ENCODE measurements around the gene CDRT4.
"Not testable (repeated sequence)": the region's sequence is repeated elsewhere in the genome, so short reads cannot be mapped to it uniquely, and the experiment has no call there.

The CDRT4 gene

DNA sequence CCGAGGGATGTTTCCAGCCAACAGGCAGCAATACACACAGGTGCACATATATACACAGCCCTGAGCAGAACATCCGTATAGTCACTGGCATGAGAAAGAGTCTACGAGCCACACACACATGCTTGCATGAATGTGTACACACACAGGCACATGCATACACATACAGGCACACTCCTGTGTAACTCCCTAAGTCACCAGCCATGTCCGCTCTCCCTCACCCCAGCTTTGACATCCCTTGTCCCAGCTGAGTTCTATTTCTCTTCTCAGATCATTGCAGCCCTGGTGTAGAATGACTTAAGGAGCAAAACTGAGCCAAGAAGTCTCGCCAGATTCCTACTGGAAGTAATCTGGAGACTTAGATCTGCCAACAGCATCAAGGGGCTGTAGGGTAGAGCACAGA lies 13.1 kb downstream of the CDRT4 start:
- DNase-seq: no peak

DNA sequence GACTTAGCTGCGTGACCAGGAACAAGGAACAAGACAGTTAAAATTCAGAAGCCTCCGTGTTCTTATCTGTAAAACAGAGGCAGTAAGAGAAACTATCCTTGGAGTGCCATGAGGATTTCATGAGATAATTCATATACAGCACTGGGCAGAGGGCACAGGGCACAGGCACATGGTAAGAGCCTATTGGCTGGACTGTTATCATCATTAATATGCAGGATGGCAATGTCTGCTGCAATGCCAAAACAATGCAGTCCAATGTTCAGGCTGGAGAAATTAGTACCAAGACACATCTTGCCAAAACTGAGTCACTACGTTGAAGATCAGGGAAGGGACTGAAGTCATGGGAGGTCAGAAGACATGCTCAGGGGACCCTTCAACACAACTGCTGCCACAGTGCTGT lies 13.6 kb downstream of the CDRT4 start:
- no peak for DNase-seq

DNA sequence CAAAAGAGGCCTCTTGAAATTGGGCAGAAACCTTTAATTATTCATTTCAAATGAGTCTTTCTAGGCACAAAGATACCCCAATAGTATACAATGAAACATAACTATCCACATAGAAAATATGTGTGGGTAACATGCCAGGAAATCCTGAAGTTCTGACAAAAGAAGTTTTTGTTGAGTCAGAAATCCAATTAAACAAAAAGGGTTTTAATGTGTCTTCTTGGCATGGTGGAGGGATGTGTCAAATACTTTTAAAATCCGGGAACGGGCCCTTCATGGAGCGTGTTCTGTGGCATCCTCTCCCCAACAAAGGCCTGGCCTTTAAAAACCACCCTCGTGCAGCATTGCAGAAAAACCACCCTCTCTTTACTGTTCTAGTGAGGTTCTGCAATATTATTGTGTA lies 14.2 kb downstream of the CDRT4 start:
- no peak for DNase-seq

DNA sequence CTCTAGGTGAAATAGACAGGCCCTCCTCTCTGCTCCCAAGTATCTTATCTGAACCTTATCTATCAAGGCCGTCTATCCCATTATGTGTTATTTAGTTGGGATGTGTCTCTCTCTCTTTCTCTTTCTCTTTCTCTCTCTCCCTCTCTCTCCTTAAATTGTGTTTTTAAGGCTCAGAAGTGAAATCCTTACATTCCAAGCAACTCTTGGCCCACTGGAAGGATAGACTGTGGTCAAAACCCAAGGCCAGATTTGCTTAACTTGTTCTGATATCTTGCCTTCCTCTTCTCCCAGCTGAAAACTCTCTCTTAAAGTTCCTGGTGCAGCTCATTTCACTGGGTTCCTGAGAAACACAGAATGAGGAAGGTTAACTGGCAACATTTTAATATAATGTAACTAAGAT lies 14.7 kb downstream of the CDRT4 start:
- no peak for DNase-seq

DNA sequence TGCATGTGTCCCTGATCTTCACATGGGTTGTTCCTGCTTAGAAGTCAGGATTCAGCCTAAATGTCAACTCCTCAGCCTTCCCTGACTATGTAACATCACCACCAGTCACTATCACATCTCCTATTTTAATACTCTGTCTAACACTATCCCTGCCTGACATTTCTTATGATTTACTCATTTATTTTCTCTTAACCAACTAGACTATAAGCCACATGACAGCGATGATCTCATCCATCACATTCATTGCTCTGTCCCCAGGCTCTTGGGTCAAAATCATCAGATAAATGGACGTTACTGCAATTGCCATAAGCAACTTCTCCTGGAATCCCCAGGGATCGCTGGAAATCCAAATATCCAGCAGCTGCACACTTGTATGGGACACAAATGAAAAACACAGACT lies 15.7 kb downstream of the CDRT4 start:
- no peak for DNase-seq

DNA sequence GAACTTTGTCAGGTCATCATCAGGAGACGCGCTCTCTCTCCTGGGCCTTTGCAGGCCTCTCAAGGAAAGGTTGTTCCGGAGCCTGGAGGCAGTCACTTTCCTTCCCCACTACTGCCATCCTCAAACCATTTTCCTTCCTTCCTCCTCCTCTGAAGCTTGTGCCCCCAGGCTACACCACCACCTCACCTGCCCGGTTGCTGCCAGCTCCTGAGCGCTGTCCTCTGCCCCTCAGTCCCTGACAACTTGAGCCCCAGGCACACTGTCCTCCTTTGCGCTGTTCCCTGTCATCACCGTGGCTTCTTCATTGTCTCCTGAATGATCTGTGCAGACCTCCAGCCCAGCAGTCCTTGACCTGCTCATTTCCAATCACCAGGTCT lies 18.9 kb downstream of the CDRT4 start:
- no peak for DNase-seq

DNA sequence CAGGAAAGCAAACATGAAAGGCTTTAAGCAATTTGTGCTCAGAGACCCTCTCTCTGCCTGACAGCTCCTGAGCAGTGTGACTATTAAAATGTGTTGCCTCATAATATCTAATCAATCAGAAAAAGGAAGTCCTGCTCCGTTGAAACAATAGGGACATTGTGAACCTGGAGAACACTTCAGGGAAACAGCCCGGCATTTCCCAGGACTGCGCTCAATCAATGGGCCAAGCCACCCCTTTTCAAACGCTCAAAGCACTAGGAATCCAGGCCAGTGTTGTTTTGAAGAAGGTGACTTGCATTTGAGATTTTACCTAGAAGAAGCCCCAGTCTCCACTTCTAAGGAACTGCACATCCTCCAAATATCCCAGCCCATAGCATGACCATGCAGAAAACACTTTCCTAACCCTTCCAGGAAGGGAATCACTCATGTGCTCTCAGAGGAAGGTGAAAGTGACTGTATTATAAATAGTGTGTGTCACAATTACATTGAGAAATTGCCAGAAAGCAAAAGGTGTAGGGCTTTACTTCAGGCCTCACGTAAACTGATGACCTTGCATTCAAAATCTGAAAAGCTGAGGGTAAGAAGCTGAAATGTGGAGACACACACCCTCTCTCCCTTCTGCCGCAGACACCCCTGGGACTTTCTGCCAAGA lies 19.4 kb downstream of the CDRT4 start:
- DNase-seq: no peak

DNA sequence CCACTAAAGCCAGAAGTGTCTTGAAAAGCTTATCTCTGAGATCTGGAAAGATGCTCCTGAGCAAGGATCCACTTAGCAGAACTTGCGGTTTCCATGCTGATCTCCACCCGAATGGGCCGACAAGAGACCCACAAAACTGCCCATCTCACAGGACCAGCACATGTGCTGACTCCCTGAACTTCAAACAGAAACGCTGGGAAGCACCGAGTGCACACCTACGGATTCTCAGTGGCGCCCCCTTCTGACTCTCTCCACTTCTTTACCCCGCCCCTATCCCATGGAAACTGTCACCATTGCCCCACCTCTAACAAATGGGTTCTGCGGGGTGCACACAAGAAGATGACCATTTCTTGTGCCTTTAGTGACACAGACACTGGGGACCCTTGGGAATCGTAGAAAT lies 21.4 kb downstream of the CDRT4 start:
- DNase-seq: no peak

DNA sequence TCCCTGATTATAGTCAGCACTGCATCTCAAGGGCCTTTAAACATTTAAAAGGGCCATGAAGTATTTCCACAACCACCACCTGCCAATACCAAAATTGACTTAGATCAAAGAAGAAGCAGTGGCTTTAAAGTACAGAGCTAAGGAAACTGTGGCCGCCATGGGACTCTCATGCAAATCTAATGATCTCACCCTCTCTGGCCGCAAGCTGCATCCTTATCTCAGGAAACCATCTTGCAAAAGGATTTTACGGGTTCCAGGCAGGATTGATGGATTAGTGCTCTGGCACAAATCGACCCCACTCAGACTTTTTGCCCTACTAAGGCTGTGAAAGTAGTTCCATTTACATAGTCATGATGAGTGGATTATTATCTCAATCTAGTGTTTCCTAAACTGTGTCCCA lies 22.6 kb downstream of the CDRT4 start:
- no peak for DNase-seq

DNA sequence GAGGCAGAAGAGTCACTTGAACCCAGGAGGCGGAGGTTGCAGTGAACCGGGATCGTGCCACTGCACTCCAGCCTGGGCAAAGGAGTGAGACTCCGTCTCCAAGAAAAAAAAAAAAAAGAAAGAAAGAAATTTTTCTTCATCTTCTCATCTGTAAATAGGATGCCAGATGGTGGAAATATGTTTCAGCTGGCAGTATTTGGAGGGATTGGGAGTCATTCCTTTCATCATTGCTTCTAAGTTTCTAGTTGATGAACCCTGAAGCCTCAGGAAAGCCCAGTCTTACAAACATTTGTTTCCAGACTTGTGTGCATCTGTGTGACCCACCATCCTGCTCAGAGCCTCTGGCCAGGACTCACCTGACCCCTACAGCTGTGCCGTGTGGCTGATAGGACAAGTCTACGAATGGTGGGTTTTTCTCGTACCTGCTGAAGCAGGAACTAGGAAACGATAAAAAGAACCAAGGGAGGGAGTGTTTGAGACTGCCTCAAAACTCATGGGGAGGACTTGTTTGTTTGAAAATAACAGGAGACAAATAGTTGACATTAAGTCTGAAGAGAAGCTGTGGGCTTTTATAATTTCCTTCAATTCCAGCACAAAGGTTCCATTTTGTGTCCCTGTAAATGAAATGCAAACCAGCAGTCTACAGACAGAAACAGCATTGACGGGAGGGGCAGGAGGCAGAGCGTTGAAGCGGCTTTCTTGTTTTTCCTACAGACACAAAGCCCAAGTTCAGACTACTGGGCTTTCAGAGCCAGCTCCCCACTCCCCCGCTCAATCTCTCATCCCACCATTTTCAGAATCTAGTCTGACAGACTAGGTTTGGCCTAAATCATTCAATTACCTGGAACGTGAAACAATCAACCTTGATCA lies 24.9 kb downstream of the CDRT4 start:
- no peak for DNase-seq

DNA sequence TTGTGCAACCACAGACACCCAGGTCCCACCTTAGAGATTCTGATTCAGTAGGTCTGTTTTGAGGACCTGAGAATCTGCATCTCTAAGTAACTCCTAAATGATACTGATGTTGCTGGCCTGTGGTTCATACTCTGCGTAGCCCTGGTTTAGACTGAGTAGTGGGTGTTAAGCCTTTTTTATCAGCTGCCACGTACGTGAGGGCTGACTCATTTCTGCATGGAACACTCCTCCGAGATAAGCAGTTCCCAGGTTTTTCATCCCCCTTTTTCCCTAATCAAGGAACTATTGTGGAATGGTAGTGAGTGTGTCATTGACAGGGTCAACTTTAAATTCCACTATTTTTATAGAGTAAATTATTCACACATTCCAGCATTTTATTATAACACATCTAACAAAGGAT lies 26.1 kb downstream of the CDRT4 start:
- no peak for DNase-seq

DNA sequence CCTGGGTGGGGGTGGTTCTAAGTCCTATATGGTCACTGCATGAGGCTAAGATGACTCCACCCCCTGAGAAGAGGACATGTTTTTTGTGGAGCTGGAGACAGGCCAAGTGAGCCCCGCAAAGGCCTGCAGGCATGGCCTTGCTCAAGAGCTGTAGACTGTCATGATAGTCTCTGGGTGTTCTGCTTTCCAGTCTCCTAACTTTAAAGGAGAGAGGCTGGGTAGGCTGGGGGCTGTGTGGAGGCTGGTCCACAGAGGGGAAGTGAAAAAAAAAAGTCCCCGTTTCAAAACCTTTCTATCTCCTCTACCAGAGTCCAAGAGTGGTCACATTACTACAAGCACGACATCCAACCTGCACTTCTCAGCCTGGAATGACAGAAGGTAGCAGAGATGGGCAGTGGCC lies 27.1 kb downstream of the CDRT4 start:
- DNase-seq: no peak

DNA sequence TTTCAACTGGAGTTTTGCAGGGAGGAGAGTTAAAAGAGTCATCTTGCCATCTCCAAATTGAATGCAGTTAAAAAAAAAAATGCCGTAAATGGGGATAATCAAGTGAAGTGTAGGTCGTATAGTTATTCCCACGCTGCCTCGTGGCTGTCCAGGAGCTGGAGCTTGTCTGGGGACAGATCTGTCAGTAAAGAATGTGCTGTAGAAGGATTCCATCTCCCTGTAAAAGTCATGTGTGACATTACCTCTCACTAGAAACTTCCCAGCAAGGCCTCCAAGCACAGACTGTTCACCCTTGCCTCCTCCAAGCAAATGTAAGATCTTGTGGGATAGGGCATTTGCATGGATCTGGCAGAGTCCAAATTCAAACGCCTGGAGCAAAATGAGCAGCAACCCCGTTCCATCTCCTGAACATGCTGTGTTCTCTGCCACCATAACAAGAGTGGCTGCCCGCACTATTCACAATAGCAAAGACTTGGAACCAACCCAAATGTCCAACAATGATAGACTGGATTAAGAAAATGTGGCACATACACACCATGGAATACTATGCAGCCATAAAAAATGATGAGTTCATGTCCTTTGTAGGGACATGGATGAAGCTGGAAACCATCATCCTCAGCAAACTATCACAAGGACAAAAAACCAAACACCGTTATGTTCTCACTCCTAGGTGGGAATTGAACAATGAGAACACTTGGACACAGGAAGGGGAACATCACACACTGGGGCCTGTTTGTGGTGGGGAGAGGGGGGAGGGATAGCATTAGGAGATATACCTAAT lies 28.0 kb downstream of the CDRT4 start:
- DNase-seq: not testable (repeated sequence)

DNA sequence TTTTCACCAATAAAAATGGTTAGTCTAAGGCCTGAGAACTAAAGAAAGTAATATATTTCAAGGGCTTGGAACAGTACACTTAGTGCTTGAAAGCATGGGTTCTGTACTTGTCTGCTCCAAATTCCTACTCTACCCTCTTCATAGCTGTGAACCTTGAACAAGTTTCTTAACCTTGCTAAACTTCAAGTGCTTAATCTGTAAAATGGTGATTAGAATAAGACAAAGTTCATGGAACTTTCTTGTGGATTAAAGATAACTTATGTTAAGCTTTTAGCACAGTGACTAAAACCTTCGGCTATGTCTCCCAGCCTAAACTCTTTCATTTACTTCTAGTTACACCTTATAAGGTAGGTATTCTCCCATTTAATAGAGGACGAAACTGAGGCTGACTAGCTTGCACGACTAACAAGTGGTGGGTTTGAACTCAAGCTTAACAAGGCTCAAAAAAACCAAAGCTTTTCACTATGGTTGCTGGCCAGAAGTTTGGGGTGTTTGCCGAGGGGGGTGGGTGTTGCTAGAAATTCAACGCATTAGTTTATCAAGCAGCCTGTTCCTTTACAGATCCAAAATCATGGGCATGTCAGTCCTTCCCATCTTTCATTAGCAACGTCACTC lies 28.8 kb downstream of the CDRT4 start:
- DNase-seq: no peak

DNA sequence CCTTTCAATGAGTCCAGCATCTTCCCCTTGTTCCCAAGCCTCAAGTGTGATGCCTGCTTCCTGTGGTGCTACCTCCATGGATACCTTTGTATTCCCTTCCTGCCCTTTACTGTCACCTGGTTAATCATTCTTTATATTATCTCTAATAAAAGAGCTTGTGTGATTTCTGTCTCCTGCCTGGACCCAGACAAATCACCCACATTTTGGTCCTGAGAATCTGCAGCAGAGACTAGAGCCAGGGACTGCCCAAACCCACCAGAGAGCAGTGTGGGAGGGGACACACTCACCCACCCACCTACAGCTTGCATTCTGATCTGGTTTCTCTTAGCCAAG lies 30.2 kb downstream of the CDRT4 start:
- no peak for DNase-seq

DNA sequence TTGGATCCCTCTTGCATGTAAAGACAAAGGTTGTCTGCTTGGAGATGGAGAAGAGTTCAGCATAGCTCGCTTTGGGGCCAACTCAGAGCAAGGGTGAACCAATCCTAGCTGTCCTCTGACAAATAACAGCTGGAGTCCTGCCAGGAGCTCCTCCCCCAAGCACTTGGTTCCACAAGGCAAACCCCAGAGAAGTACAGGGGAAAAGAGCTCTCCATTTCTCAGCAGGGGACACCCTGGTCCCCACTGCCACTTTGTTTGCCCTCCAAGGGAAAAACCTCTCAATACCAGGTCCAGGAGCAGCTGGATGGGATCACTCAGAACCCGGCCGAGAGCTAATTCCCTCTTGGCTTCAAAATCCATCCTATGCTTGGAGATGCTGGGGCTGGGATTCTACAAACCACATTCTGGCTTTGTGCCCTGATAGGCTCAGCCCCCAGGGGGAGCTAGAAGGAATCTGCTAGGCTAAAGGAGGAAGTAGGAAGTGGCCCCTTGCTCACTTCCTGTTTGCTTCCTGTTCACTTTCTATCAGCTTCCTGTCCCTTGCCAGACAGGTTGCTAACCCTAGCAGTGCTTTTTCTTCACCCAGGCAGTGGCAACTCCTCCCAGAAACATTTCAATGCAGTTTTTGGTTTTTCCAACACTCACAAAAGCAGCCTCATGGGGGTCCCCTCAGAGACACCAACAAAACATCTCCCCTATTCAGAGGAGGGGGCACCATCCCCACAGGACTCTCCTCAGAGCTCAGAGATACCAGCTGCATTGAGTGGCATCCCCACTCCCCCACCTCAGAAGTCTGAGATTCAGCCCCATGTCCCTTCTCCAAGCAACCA lies 30.7 kb downstream of the CDRT4 start:
- DNase-seq: no peak

DNA sequence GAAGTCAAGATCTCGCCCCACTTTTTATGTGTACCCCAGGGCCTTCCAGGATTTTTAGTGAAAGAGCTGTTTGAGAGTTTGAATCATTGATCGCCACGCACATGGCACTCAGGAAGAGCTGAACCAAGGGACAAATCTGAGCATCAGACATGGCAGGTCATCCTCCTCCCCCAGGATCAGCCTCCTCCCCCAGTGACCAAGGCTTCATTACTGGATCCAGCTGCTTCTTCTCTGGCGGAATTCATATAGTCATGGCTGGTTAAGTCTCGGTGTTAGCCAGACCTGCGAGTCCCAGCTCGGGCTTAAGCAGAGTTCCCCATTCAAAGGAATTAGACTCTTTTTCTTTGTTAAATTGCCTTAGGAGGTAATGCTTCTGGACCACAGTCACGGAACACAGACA lies 32.5 kb downstream of the CDRT4 start:
- no peak for DNase-seq

DNA sequence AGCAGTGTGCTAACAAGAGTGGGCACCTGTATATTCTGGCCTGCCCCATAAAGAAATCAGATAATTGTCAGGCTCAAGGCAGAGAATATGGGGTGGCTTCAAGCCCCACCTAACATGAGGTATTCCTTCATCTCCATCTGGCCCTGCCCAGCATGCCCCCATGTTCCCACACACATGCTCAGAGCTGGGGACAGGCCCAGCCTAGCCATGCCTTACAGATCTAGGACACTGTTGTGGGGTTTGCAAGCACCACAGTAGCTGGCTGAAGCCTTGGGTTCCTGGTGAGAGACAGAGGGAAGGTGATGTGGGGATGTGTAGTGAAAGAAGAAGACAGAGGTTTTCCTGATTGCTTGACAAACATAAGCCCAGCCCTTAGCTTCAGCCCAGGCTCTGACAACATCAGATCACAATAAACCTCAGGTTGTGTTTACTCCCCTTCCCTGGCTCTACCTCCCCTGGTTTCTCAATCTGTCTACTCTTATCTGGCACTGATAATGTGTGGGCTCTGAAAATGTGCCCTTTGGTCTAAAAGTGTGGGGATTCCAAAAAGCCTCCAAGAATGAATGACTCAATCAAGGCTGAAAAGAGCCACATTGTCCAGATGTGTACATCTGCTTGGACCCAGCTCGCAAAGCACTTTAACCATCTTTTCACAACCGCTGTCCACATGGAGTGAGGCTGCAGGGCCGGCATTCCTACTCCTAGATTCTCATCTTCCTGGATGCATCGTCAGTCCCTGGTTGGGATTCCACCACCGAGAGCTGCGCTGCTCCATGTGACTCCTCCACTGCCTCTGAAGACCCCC lies 34.4 kb downstream of the CDRT4 start:
- DNase-seq: no peak

DNA sequence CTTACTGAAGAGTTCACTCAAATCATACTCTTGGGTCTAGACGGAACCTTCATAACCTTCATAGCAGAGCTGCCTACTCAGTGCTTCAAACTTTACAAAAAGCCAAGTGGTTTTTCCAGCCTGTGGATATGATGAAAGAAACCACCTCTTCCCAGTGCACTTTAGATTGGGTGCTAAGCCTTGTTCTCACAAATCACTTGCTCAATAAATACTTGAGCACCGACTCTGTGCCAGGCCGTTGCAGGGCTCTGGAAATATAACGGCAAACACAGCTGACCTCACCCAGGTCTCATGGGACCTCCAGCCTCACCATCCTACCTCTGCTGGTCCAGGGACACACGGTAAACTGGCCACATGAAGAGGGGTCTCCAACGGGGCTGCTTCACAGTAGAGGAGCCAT lies 35.7 kb downstream of the CDRT4 start:
- DNase-seq: no peak

DNA sequence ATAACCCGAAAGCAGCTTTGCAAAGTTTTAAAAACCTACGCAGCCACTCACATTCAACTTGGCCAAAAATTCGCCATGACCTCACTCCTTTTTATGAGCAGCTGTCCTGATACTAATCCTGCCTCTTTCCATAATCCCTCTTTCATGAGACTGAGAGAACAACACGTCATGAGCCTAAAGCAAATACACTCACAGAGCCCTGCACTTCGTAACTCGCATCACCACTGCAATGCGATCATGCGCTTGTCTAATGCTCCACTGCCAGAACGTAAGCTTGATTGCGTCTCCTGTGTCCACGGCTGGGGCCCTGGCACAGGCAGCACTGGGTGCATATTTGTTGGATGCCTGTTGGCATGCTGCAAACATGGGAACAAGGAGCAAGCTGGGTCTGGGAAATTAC lies 36.2 kb downstream of the CDRT4 start:
- no peak for DNase-seq

DNA sequence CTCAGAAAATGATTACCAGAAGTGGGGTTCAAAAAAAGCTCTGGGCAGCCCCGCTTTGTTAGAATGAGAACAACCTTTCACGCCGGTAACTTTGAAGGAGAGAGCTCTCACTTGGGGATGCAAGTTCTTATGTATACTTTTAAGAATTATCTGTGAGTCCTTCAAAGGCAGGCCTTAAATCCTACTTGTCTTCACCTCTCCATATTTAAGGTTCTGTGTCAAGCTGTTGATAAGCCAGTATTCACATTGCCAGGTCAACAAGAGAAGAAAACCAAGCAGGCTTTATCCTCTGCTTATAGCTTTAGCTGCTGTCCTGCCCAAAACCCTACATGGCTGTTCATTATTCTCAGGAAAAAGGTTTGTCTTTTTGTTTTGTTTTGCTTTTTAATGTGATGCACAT lies 42.9 kb downstream of the CDRT4 start:
- no peak for DNase-seq

Data from stimulated activated CD4-positive, alpha-beta T cell treated with anti-CD3 and anti-CD28 coated beads, Interleukin-12 subunit alpha, Interleukin-12 subunit beta, amount 100 ng/mL, for 4 hours (primary cell).